ENCODE data around the gene LDB3.

GRCh38 chr10:86642021-86642420 is 26.3 kb upstream of the LDB3 start:
- TF ChIP-seq EZH2phosphoT487 (IDR thresholded peaks at IDR 0.05; ENCODE audit: insufficient read depth, low read depth), result no peak
- no peak for TF ChIP-seq EZH2 (IDR thresholded peaks at IDR 0.05; ENCODE audit: insufficient read depth, poor library complexity, severe bottlenecking)
